C4-2B (cell line): ENCODE results near the gene GGT6.

Experiments used
- H3K27ac ChIP-seq: fragments of 450-650 bp; 2 replicates; pipeline ENCODE4 v1.5.1; 2017
- ZFX ChIP-seq: fragments of 450-650 bp; IDR thresholded peaks from 2 replicates; pipeline ENCODE4 v1.6.1; 2017
- TF ChIP-seq, protein P1 (sequence below): fragments of 450-650 bp; conservative IDR thresholded peaks from 2 replicates; pipeline ENCODE4 v1.5.1; 2017; ENCODE audit warnings: mild to moderate bottlenecking

The GGT6 gene

DNA sequence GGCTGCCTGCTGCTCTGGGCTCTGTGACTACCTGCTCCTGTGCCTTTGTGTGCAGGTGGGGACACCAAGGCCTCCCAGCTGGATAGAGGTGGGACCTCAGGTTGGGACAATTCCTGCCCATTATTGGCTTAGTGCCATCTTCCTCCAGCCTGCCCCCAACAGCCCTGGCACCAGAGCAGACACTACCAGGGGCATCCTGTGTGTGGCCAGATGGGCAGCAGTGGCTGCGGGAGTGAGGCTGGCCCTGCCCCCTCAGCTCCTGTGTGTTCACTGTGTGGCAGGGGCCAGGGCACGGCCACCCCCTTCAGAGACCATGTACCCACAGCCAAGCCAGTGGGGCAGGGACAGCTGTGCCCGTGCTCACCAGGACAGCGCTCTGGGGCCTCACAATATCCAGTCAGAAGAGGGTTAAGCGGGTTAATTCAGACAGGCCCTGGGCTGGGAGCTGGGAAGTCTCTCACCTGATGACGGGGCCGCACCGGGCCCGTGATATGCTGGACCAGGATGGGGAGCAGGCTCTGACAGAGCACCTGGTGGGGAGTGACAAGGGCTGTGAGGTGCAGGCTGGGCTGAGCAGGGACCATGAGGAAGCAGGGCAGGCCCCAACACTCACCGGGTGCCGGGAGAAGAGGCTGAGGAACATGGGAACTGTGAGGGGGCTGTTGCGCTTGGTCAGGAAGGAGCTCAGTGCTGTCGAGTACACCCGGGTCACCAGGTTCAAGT is 18.2 kb downstream of the GGT6 start:
- no peak overlapping the region for H3K27ac ChIP-seq
- TF ChIP-seq ZFX = no peak
- TF ChIP-seq, protein P1, sequence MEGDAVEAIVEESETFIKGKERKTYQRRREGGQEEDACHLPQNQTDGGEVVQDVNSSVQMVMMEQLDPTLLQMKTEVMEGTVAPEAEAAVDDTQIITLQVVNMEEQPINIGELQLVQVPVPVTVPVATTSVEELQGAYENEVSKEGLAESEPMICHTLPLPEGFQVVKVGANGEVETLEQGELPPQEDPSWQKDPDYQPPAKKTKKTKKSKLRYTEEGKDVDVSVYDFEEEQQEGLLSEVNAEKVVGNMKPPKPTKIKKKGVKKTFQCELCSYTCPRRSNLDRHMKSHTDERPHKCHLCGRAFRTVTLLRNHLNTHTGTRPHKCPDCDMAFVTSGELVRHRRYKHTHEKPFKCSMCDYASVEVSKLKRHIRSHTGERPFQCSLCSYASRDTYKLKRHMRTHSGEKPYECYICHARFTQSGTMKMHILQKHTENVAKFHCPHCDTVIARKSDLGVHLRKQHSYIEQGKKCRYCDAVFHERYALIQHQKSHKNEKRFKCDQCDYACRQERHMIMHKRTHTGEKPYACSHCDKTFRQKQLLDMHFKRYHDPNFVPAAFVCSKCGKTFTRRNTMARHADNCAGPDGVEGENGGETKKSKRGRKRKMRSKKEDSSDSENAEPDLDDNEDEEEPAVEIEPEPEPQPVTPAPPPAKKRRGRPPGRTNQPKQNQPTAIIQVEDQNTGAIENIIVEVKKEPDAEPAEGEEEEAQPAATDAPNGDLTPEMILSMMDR = no peak

DNA sequence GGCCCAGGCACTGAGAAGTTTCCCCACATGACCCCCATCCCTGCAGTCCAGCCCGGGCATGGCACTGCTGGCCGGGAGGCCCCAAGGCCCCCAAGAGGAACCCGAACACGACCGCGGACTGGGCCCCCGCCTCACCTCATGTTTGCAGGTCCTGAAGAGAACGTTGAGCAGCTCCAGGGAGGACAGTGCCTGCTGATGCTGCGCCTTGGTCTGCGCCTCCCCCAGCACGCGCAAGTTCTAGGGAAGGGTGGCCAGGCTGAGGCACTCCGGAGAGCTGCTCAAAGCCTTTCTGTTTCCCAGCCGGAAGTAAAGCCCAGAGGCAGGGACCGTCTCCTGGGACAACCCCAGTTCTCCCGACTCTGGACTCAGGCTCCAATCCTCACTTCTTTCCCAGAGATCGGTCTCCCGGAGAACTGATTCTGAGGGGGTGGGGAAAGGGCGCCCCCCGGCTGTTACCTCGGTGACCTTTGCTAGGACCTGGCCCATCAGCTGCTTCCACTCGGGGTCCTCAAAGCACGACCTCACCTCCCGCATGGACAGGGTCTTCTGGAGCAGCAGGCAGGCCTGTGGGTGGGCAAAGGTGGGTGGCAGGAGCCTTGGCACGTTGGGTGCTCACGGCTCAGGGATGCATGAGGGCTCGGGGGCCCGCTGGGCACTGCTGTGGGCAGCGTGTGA is 18.9 kb downstream of the GGT6 start:
- TF ChIP-seq, protein P1 = no peak
- TF ChIP-seq ZFX = no peak
- no peak overlapping the region for H3K27ac ChIP-seq

DNA sequence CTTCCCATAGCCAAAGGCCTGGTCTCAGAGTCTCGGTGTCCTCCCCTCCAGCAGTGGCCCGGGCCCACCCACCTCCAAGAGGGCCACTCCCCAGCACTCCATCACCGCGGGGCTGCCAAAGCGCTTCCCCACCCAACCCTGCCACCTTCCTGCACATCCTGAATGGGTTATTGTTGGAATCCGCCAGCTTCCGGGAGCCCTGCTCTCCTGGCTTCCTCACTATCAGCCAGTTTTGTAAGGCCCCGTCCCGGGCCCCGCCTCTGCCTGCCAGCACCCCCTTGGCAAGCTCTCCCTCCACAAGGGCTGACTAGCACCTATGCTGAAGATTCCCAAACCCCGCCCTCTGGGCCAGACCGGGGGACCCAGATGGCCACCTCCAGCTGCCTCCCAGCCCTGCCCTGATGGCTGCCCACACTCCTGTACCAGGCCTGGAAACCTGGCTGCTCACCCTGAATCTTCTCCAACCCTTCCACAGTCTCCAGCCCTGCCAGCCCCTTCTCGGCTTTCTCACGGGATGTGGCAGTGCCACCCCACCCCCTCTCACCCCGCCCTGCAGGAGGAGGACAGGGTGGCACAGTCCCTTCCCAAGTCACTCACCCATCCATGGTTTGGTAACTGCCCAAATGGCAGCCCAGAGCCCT is 19.6 kb downstream of the GGT6 start:
- no peak overlapping the region for H3K27ac ChIP-seq
- TF ChIP-seq, protein P1 = no peak
- no peak for TF ChIP-seq ZFX

DNA sequence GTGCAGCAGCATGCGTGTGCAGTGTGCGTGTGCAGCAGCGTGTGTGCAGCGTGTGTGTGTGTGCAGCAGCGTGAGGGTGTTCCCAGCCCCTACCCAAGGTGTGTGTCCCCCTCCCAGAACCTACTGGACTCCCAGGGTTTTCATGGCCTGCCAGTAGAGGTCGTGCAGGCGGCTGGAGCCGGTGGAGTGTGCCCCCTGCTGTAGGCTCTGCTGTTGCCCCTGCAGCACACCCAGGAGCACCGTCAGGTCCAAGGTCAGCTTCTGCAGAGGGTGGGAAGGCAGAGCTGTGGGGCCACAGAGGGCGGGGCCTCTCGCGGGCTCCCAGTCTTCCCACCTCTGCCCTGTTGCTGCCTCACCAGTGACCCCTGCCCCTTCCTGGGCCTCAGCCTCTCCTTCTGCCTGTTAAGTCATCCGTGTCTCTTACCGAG is 20.1 kb downstream of the GGT6 start:
- no peak overlapping the region for H3K27ac ChIP-seq
- no peak for TF ChIP-seq ZFX
- TF ChIP-seq, protein P1 = no peak

DNA sequence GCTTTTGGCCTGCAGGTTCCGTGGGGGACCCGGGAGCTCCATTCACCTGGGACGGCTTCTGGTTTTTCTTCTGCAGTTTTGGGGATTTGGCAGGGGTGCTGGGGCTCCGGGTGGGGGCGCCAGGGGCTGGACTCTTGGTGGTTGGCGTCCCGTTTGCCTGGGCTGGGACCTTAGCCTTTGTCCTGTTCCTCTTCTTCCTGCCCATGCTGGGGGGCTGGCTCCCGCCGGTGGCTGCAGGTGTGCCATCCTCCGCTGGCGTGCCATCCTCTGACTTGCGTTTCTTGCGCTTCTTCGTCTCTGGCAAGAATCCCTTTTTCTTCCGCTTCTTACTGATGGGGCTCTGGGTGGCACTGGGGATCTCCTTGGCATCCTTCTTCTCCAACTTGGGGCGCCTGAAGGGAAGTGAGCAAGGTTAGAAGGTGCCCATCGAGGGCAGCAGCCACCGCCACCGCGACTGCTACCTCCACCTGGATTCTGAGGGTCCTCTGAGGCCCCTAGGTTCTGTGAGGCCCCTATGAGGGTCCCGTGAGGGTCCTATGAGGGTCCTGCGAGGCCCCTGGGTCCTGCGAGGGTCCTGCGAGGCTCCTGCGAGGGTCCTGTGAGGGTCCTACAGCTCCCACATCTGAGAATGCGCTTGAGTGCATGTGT is 20.7 kb downstream of the GGT6 start:
- TF ChIP-seq, protein P1 = no peak
- no peak for TF ChIP-seq ZFX
- no peak overlapping the region for H3K27ac ChIP-seq

DNA sequence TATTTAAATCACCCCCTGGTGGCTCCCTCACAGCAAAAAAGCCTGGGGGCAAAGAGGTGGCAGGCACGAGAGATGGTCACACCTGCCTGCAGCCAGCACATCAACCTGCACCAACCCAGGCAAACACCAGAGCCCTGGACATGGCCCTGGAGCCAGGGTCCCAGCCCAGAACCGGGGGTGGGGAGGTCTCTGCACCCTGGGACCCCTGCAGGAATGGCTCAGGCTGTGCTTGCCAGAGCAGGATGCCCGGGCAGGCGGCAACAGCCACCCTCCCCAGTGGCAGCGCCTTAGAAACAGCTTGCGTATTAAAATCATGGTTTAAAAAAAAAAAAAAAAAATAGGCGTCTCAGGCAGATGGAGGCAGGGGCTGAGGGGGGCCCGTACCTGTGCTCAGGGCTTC is 21.4 kb downstream of the GGT6 start:
- TF ChIP-seq, protein P1 = no peak
- TF ChIP-seq ZFX = no peak

More for the DNA sequence above, 21.4 kb downstream of the GGT6 start:
- H3K27ac ChIP-seq = no peak overlapping the region
